Skeletal muscle satellite cell (primary cell): Measurements from ENCODE around the gene CHTF18.
"Not testable (repeated sequence)": the region's sequence is repeated elsewhere in the genome, so short reads cannot be mapped to it uniquely, and the experiment has no call there.

Experiments
- H3K27me3 ChIP-seq: 2 replicates; pipeline ENCODE4 v1.7.0; 2013; ENCODE audit warnings: low read length; ENCODE audit not compliant: control insufficient read depth, insufficient read depth
- H3K36me3 ChIP-seq: 2 replicates; pipeline ENCODE4 v1.7.0; 2013; ENCODE audit warnings: mild to moderate bottlenecking, control low read depth, low read length; ENCODE audit not compliant: insufficient read depth
- H3K4me1 ChIP-seq: 2 replicates; pipeline ENCODE4 v1.7.0; 2013; ENCODE audit warnings: low read length; ENCODE audit not compliant: control insufficient read depth, insufficient read depth
- H3K4me2 ChIP-seq: 2 replicates; pipeline ENCODE4 v1.7.0; 2013; ENCODE audit warnings: mild to moderate bottlenecking, low read length
- H3K4me3 ChIP-seq: 2 replicates; pipeline ENCODE4 v1.7.0; 2013; ENCODE audit warnings: low read length
- H3K9ac ChIP-seq: 2 replicates; pipeline ENCODE4 v1.7.0; 2013; ENCODE audit warnings: mild to moderate bottlenecking, low read depth, low read length, moderate library complexity
- H3K9me3 ChIP-seq: replicated peaks from 2 replicates; pipeline ENCODE4 v1.7.0; 2013; ENCODE audit warnings: mild to moderate bottlenecking, control low read depth, low read length

CHTF18 gene

GRCh38 chr16:818592-818991, 30.2 kb downstream of the CHTF18 start:
- peaks cover 35% of the 10 kb centered on the region for H3K27me3 ChIP-seq
- H3K36me3 ChIP-seq = no peaks in the 10 kb centered on the region
- no peak overlapping the region for H3K4me2 ChIP-seq
- H3K9me3 ChIP-seq = no peaks in the 10 kb centered on the region
- H3K4me1 ChIP-seq = peaks cover 19% of the 10 kb centered on the region
- H3K4me3 ChIP-seq = no peak overlapping the region
- H3K9ac ChIP-seq = no peak overlapping the region

GRCh38 chr16:819336-820043, 31.1 kb downstream of the CHTF18 start:
- no peak overlapping the region for H3K4me2 ChIP-seq
- H3K9me3 ChIP-seq = no peaks in the 10 kb centered on the region
- no peak overlapping the region for H3K4me3 ChIP-seq
- peaks cover 39% of the 10 kb centered on the region for H3K27me3 ChIP-seq
- H3K36me3 ChIP-seq = no peaks in the 10 kb centered on the region
- peaks cover 11% of the 10 kb centered on the region for H3K4me1 ChIP-seq
- H3K9ac ChIP-seq = no peak overlapping the region

GRCh38 chr16:820044-820408, 31.6 kb downstream of the CHTF18 start:
- peaks cover 44% of the 10 kb centered on the region for H3K27me3 ChIP-seq
- H3K9ac ChIP-seq, H3K4me1 ChIP-seq, H3K4me3 ChIP-seq, H3K4me2 ChIP-seq, H3K9me3 ChIP-seq, H3K36me3 ChIP-seq: not testable (repeated sequence)

GRCh38 chr16:820748-821147, 32.3 kb downstream of the CHTF18 start:
- Histone ChIP-seq H3K4me1 (peaks cover 8% of the 10 kb centered on the region), H3K9ac (no peak overlapping the region), H3K27me3 (peaks cover 51% of the 10 kb centered on the region), H3K36me3 (no peaks in the 10 kb centered on the region), H3K4me3 (no peak overlapping the region), H3K4me2 (no peak overlapping the region), H3K9me3 (no peaks in the 10 kb centered on the region)

- no peak overlapping the region for H3K4me2 ChIP-seq
- H3K27me3 ChIP-seq = peaks cover 54% of the 10 kb centered on the region
- H3K4me1 ChIP-seq = peaks cover 8% of the 10 kb centered on the region
- H3K9me3 ChIP-seq = no peaks in the 10 kb centered on the region
- no peak overlapping the region for H3K4me3 ChIP-seq
- H3K9ac ChIP-seq = no peak overlapping the region
- H3K36me3 ChIP-seq = no peaks in the 10 kb centered on the region
These were observed 33.3 kb downstream of the CHTF18 start for GRCh38 chr16:821751-822150.

- Histone ChIP-seq H3K9me3 (no peaks in the 10 kb centered on the region), H3K4me3 (no peak overlapping the region), H3K9ac (no peak overlapping the region), H3K27me3 (peaks cover 48% of the 10 kb centered on the region), H3K4me2 (no peak overlapping the region), H3K36me3 (no peaks in the 10 kb centered on the region), H3K4me1 (peaks cover 8% of the 10 kb centered on the region)
These were observed 33.9 kb downstream of the CHTF18 start for GRCh38 chr16:822174-822908.

GRCh38 chr16:822909-823297, 34.5 kb downstream of the CHTF18 start:
- Histone ChIP-seq H3K27me3 (peaks cover 46% of the 10 kb centered on the region), H3K9ac (no peak overlapping the region), H3K4me2 (no peak overlapping the region), H3K9me3 (no peaks in the 10 kb centered on the region), H3K4me1 (peaks cover 8% of the 10 kb centered on the region), H3K36me3 (no peaks in the 10 kb centered on the region), H3K4me3 (no peak overlapping the region)

- Histone ChIP-seq H3K4me1 (peaks cover 8% of the 10 kb centered on the region), H3K4me2 (no peak overlapping the region), H3K9ac (no peak overlapping the region), H3K27me3 (peaks cover 39% of the 10 kb centered on the region), H3K4me3 (no peak overlapping the region), H3K9me3 (no peaks in the 10 kb centered on the region), H3K36me3 (no peaks in the 10 kb centered on the region)
These were observed 35.8 kb downstream of the CHTF18 start for GRCh38 chr16:824194-824593.

GRCh38 chr16:824601-825000, 36.2 kb downstream of the CHTF18 start:
- Histone ChIP-seq H3K27me3 (peaks cover 35% of the 10 kb centered on the region), H3K36me3 (no peaks in the 10 kb centered on the region), H3K4me1 (peaks cover 8% of the 10 kb centered on the region), H3K4me2 (no peak overlapping the region), H3K4me3 (no peak overlapping the region), H3K9ac (no peak overlapping the region), H3K9me3 (no peaks in the 10 kb centered on the region)

GRCh38 chr16:825341-826061, 37.1 kb downstream of the CHTF18 start:
- Histone ChIP-seq H3K36me3 (no peaks in the 10 kb centered on the region), H3K4me3 (peak overlapping the region; percentile 51), H3K4me1 (peaks cover 8% of the 10 kb centered on the region), H3K9ac (no peak overlapping the region), H3K4me2 (peak overlapping the region; percentile 62), H3K27me3 (peaks cover 36% of the 10 kb centered on the region), H3K9me3 (no peaks in the 10 kb centered on the region)

GRCh38 chr16:827513-827912, 39.1 kb downstream of the CHTF18 start:
- H3K27me3 ChIP-seq = peaks cover 38% of the 10 kb centered on the region
- H3K4me3 ChIP-seq = no peak overlapping the region
- no peak overlapping the region for H3K4me2 ChIP-seq
- no peak overlapping the region for H3K9ac ChIP-seq
- peaks cover 8% of the 10 kb centered on the region for H3K4me1 ChIP-seq
- no peaks in the 10 kb centered on the region for H3K9me3 ChIP-seq
- H3K36me3 ChIP-seq = no peaks in the 10 kb centered on the region
